HUES64 (cell line): ENCODE measurements around the gene FNDC10.
A peak's percentile ranks its signal among the peaks of the same experiment; 100 is the strongest.

Source experiments
- H3K27ac ChIP-seq: 2 replicates; pipeline ENCODE4 v1.7.0; 2013; ENCODE audit warnings: low read depth, low read length, inconsistent platforms
- H3K27me3 ChIP-seq: 2 replicates; pipeline ENCODE4 v1.6.1; 2013; ENCODE audit warnings: mild to moderate bottlenecking, low read length; ENCODE audit not compliant: insufficient read depth
- H3K36me3 ChIP-seq: 2 replicates; pipeline ENCODE4 v1.6.1; 2013; ENCODE audit warnings: mild to moderate bottlenecking, low read length; ENCODE audit not compliant: insufficient read depth
- H3K4me1 ChIP-seq: 2 replicates; pipeline ENCODE4 v1.6.1; 2013; ENCODE audit warnings: mild to moderate bottlenecking, low read length, moderate library complexity; ENCODE audit not compliant: insufficient read depth
- H3K4me3 ChIP-seq: 2 replicates; pipeline ENCODE4 v1.5.1; 2013; ENCODE audit warnings: mild to moderate bottlenecking, low read length, moderate library complexity
- H3K9ac ChIP-seq: 2 replicates; pipeline ENCODE4 v1.6.1; 2013; ENCODE audit warnings: mild to moderate bottlenecking, low read depth, low read length
- H3K9me3 ChIP-seq: 2 replicates; pipeline ENCODE4 v1.6.1; 2013; ENCODE audit warnings: low read depth, low read length; ENCODE audit not compliant: insufficient read depth
- WGBS: fragments of 150-250, 120-280 bp; methylation state at CpG from one replicate; pipeline ENCODE4 v1.1.7; 2013; ENCODE audit warnings: missing lambda C conversion rate; 5-methylcytosine and 5-hydroxymethylcytosine counted together

Gene FNDC10

GRCh38 chr1:1626207-1627141, 26.5 kb upstream of the FNDC10 start:
- 96% methylated on average over 48 of the region's 48 CpGs for WGBS
- H3K36me3 ChIP-seq, result no peaks in the 10 kb centered on the region
- no peak overlapping the region for H3K9ac ChIP-seq
- no peaks in the 10 kb centered on the region for H3K4me1 ChIP-seq
- no peak overlapping the region for H3K4me3 ChIP-seq
- H3K27me3 ChIP-seq, result peaks cover 13% of the 10 kb centered on the region
- H3K9me3 ChIP-seq, result no peaks in the 10 kb centered on the region
- no peak overlapping the region for H3K27ac ChIP-seq

- Histone ChIP-seq H3K27ac (no peak overlapping the region), H3K4me1 (no peaks in the 10 kb centered on the region), H3K36me3 (no peaks in the 10 kb centered on the region), H3K9ac (no peak overlapping the region), H3K4me3 (no peak overlapping the region), H3K27me3 (peaks cover 6% of the 10 kb centered on the region), H3K9me3 (no peaks in the 10 kb centered on the region)
- WGBS, result 94% methylated on average over 8 of the region's 8 CpGs
These were observed 25.9 kb upstream of the FNDC10 start for GRCh38 chr1:1625824-1626206.

GRCh38 chr1:1625404-1625775, 25.5 kb upstream of the FNDC10 start:
- H3K4me3 ChIP-seq, result no peak overlapping the region
- 96% methylated on average over 28 of the region's 28 CpGs for WGBS
- H3K36me3 ChIP-seq, result no peaks in the 10 kb centered on the region
- H3K4me1 ChIP-seq, result no peaks in the 10 kb centered on the region
- no peak overlapping the region for H3K27ac ChIP-seq
- H3K27me3 ChIP-seq, result peaks cover 2% of the 10 kb centered on the region; the same call in 1 of the 2 replicates
- no peak overlapping the region for H3K9ac ChIP-seq
- H3K9me3 ChIP-seq, result no peaks in the 10 kb centered on the region

GRCh38 chr1:1624443-1625403, 24.8 kb upstream of the FNDC10 start:
- Histone ChIP-seq H3K9me3 (no peaks in the 10 kb centered on the region), H3K27me3 (no peaks in the 10 kb centered on the region), H3K4me1 (no peaks in the 10 kb centered on the region), H3K27ac (no peak overlapping the region), H3K36me3 (no peaks in the 10 kb centered on the region), H3K4me3 (no peak overlapping the region), H3K9ac (no peak overlapping the region)
- WGBS, result 91% methylated on average over 38 of the region's 38 CpGs

- no peaks in the 10 kb centered on the region for H3K27me3 ChIP-seq
These were observed 23.9 kb upstream of the FNDC10 start for GRCh38 chr1:1623631-1624442.

GRCh38 chr1:1623181-1623630, 23.3 kb upstream of the FNDC10 start:
- H3K27me3 ChIP-seq, result no peaks in the 10 kb centered on the region
- 96% methylated on average over 33 of the region's 33 CpGs for whole genome bisulfite sequencing
- H3K36me3 ChIP-seq, result no peaks in the 10 kb centered on the region; the same call in 1 of the 2 replicates
- no peak overlapping the region for H3K9ac ChIP-seq
- H3K9me3 ChIP-seq, result no peaks in the 10 kb centered on the region
- H3K4me1 ChIP-seq, result no peaks in the 10 kb centered on the region
- H3K4me3 ChIP-seq, result no peak overlapping the region
- no peak overlapping the region for H3K27ac ChIP-seq

More at GRCh38 chr1:1623631-1624442, 23.9 kb upstream of the FNDC10 start:
- WGBS, result 95% methylated on average over 50 of the region's 51 CpGs
- Histone ChIP-seq H3K9ac (no peak overlapping the region), H3K9me3 (no peaks in the 10 kb centered on the region), H3K36me3 (no peaks in the 10 kb centered on the region), H3K27ac (no peak overlapping the region), H3K4me3 (no peak overlapping the region), H3K4me1 (no peaks in the 10 kb centered on the region)

DNA sequence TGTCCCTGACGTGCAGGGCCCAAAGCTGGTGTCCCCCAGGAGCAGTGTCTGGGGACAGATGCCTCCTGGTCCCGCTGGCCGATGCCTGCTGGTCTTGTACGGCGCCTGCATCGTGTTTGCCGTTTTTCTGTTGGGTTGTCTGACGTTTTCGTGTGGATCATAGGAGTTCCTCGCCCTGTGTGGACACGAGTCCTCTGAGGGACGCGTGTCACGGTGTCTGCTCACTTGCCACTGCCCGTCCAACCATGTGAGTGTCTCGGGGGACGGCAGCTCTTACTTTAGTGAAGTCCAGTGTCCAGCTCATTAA, 22.8 kb upstream of the FNDC10 start:
- H3K4me3 ChIP-seq, result no peak overlapping the region
- WGBS, result 95% methylated on average over 17 of the region's 17 CpGs
- H3K27me3 ChIP-seq, result no peaks in the 10 kb centered on the region
- H3K4me1 ChIP-seq, result no peaks in the 10 kb centered on the region
- no peak overlapping the region for H3K27ac ChIP-seq
- no peaks in the 10 kb centered on the region for H3K9me3 ChIP-seq
- H3K9ac ChIP-seq, result no peak overlapping the region
- peaks cover 2% of the 10 kb centered on the region; the same call in 1 of the 2 replicates for H3K36me3 ChIP-seq

DNA sequence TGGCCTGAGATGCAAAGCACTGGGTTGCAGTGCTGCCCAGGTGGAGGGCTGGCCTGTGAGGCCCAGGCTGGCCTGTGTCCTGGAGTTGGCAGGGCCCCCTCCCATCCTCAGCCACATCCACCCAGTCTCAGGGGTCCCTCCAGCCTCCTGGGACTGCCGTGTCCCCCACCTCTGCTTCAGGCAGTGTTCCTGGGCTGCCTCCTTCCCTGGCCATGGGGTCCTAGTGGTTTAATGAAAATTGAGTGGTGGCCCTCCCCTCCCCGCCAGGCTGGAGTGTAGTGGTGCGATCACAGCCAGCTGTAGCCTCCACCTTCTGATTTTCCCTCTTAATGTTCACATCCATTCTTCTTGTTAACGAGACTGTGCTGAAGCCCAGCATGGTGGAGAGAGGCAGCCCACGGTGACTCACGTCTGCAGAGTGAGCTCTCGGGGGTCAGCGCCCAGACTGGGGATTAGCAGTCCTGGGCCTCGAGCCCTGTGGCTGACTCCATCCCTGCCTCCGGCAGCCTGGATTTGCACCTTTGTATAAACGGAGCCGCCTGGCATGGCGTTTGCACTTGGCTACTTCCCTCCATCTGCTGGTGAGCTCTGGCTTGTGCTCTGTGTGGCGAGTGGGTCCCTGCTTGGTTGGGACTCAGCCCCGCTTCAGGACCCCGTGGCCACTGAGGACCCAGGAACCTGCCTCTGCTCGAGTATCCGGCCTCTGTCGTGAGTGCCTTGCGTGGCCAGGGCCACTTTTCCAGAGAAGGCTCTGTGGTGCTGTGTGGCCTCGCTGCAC, 22.3 kb upstream of the FNDC10 start:
- Histone ChIP-seq H3K9ac (0 out of 2 replicates have a peak overlapping the region, but pooled peaks have one; percentile 1), H3K4me1 (no peaks in the 10 kb centered on the region), H3K9me3 (no peaks in the 10 kb centered on the region), H3K27me3 (no peaks in the 10 kb centered on the region), H3K4me3 (no peak overlapping the region), H3K36me3 (peaks cover 4% of the 10 kb centered on the region; the same call in 1 of the 2 replicates), H3K27ac (no peak overlapping the region)
- WGBS, result 87% methylated on average over 20 of the region's 21 CpGs

DNA sequence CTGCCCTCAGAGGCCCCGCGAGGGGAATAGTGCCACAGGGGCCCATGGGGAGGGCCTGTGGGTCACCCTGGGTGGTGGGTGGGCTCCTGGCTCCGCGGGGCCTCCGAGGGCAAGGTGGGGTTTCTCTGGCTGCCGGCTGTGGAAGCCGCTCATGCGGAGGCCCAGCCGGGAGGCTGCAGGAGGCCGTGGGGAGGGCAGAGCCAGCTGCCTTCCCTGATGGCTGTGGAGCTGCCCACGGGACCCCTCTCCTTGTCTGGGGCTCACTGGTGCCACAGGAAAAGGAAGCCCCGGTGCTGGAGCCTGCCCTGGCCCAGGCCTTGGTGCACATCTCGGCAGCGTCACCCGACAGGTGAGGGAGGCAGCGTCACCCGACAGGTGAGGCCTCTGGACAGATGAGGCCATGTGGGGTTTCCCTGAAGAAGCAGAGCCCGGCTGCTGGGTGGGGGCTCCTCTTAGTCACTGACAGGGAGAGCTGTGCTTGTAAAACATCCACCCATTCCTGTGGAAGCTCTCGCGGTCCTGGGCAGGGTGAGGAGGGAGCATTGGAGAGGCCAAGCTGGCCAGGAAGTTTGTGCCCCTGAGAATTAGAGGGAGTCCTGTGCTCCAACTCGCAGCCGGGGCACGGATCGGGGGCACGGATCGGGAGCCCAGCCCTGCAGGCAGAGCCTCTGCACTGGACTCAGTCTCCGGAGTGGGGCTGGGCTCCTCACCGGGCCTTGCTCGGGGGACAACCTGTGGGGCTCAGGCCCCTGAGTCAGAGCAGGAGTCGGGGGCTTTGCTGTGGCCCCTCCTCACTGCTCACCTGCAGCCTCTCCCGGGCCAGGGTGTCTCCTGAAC, 21.5 kb upstream of the FNDC10 start:
- Histone ChIP-seq H3K36me3 (peaks cover 4% of the 10 kb centered on the region; the same call in 1 of the 2 replicates), H3K9ac (0 out of 2 replicates have a peak overlapping the region, but pooled peaks have one; percentile 1), H3K27ac (no peak overlapping the region), H3K27me3 (no peaks in the 10 kb centered on the region), H3K9me3 (no peaks in the 10 kb centered on the region), H3K4me3 (no peak overlapping the region), H3K4me1 (no peaks in the 10 kb centered on the region)
- WGBS, result 93% methylated on average over 31 of the region's 31 CpGs
